HFFc6 (cell line): ENCODE results near the gene SATB1. TPM values are rescaled to one million over a fixed set of nuclear protein-coding genes. Genes with fewer than 3 reads are reported as not detected.

Experiments
- DNase-seq: peaks from one replicate; pipeline ENCODE4 v3.0.0-alpha.2; 2018
- H3K27ac Mint-ChIP-seq: 2 replicates; pipeline ENCODE4 v1.8.0; 2020; ENCODE audit warnings: mild to moderate bottlenecking, mixed read lengths
- H3K27me3 Mint-ChIP-seq: 2 replicates; pipeline ENCODE4 v1.8.0; 2021; ENCODE audit warnings: mild to moderate bottlenecking, moderate library complexity, mixed read lengths; ENCODE audit not compliant: insufficient read depth
- H3K36me3 Mint-ChIP-seq: 2 replicates; pipeline ENCODE4 v1.8.0; 2021; ENCODE audit warnings: low read depth, mixed read lengths
- H3K4me1 Mint-ChIP-seq: 2 replicates; pipeline ENCODE4 v1.8.0; 2020; ENCODE audit warnings: low read depth, mixed read lengths
- H3K4me3 Mint-ChIP-seq: 2 replicates; pipeline ENCODE4 v1.8.0; 2020; ENCODE audit warnings: mild to moderate bottlenecking, moderate library complexity, mixed read lengths
- H3K9me3 Mint-ChIP-seq: 2 replicates; pipeline ENCODE4 v1.8.0; 2020; ENCODE audit warnings: mild to moderate bottlenecking, mixed read lengths
- CTCF ChIP-seq: fragments of 200-600 bp; sonication (generic); IDR thresholded peaks from 2 replicates; pipeline ENCODE4 v1.5.0; 2021; ENCODE audit warnings: antibody characterized with exemption, mild to moderate bottlenecking
- total RNA-seq, 6 experiments: library from RNA; stranded (reverse); fragmentation: NEBNext Ultra II Directional; extraction: Animal tissue kit (Norgen Biotek cat#: 25700); gene quantifications; 2 replicates in 1 of 6; 3 replicates in 5 of 6; pipeline ENCODE4 v1.2.3, GENCODE V29; 2021

SATB1 gene
- total RNA-seq, 6 experiments from 2014 or later: 1.5 to 4.9 (median 2.3) TPM

GRCh38 chr3:18344306-18345014, 80.7 kb downstream of the SATB1 start:
- no peak overlapping the region for H3K27ac Mint-ChIP-seq
- peaks cover 5% of the 10 kb centered on the region for H3K27me3 Mint-ChIP-seq
- H3K4me1 Mint-ChIP-seq: no peaks in the 10 kb centered on the region
- no peak for TF ChIP-seq CTCF
- no peaks in the 10 kb centered on the region for H3K9me3 Mint-ChIP-seq
- H3K36me3 Mint-ChIP-seq: no peaks in the 10 kb centered on the region
- no peak overlapping the region for H3K4me3 Mint-ChIP-seq
- DNase-seq: no peak

GRCh38 chr3:18343809-18344208, 81.3 kb downstream of the SATB1 start:
- no peak for TF ChIP-seq CTCF
- Mint-ChIP-seq H3K4me3 (no peak overlapping the region), H3K36me3 (no peaks in the 10 kb centered on the region), H3K4me1 (no peaks in the 10 kb centered on the region), H3K27me3 (peaks cover 10% of the 10 kb centered on the region; the same call in 1 of the 2 replicates), H3K9me3 (no peaks in the 10 kb centered on the region), H3K27ac (no peak overlapping the region)
- no peak for DNase-seq

- Mint-ChIP-seq H3K27ac (no peak overlapping the region), H3K9me3 (no peaks in the 10 kb centered on the region), H3K36me3 (no peaks in the 10 kb centered on the region), H3K27me3 (peaks cover 8% of the 10 kb centered on the region; the same call in 1 of the 2 replicates), H3K4me1 (no peaks in the 10 kb centered on the region), H3K4me3 (no peak overlapping the region)
- DNase-seq: no peak
- no peak for TF ChIP-seq CTCF
Measured at GRCh38 chr3:18338827-18339514, 86.2 kb downstream of the SATB1 start.

GRCh38 chr3:18337231-18337630, 87.9 kb downstream of the SATB1 start:
- peaks cover 8% of the 10 kb centered on the region; the same call in 1 of the 2 replicates for H3K27me3 Mint-ChIP-seq

More at GRCh38 chr3:18337231-18337630, 87.9 kb downstream of the SATB1 start:
- Mint-ChIP-seq H3K4me3 (no peak overlapping the region), H3K27ac (no peak overlapping the region), H3K9me3 (no peaks in the 10 kb centered on the region; the same call in 1 of the 2 replicates), H3K4me1 (no peaks in the 10 kb centered on the region), H3K36me3 (no peaks in the 10 kb centered on the region)
- DNase-seq: no peak
- TF ChIP-seq CTCF: no peak
